Prostate gland (tissue), 2 donors: ENCODE data around the gene E2F1. TPM values are rescaled to one million over a fixed set of nuclear protein-coding genes. Genes with fewer than 3 reads are reported as not detected.

Source experiments
- DNase-seq: peaks from one replicate; pipeline ENCODE4 v3.0.0-alpha.2; 2019; ENCODE audit warnings: low spot score
- H3K27ac ChIP-seq, 2 donors: fragments of 200-600 bp; sonication (generic); 2 replicates each; pipeline ENCODE4 v1.5.1; 2017 to 2019
- H3K27me3 ChIP-seq: fragments of 200-600 bp; sonication (generic); replicated peaks from 2 replicates; pipeline ENCODE4 v1.5.1; 2019; ENCODE audit not compliant: insufficient read depth
- H3K36me3 ChIP-seq, 2 donors: fragments of 200-600 bp; sonication (generic); 1 replicate in 1 of 2; 2 replicates in 1 of 2; pipeline versions ENCODE4 v1.5.1 to v1.8.1; 2017 to 2019
- H3K4me1 ChIP-seq: fragments of 200-600 bp; sonication (generic); replicated peaks from 2 replicates; pipeline ENCODE4 v1.5.1; 2019
- H3K4me3 ChIP-seq, 2 donors: fragments of 200-600 bp; sonication (generic); 2 replicates each; pipeline ENCODE4 v1.5.1; 2017 to 2019
- H3K9me3 ChIP-seq: fragments of 200-600 bp; sonication (generic); 2 replicates; pipeline ENCODE4 v1.5.1; 2017
- POLR2A ChIP-seq: fragments of 450-650 bp; IDR thresholded peaks from one replicate; pipeline ENCODE4 v1.6.1; 2016; ENCODE audit warnings: antibody characterized with exemption, mild to moderate bottlenecking
- POLR2AphosphoS5 ChIP-seq: sonication (generic); formaldehyde crosslinking; IDR thresholded peaks from one replicate; pipeline ENCODE4 v1.6.1; 2017; ENCODE audit warnings: antibody characterized with exemption
- WGBS: methylation state at CpG from one replicate; pipeline ENCODE4 v1.1.5; 2018; 5-methylcytosine and 5-hydroxymethylcytosine counted together
- intact Hi-C: fragments of 100-400 bp; cut with DNase I; formaldehyde crosslinking; loops from one replicate; pipeline ENCODE4 v1.14.2; 2022
- total RNA-seq, 2 donors: library from RNA; depleted of rRNA; stranded (reverse); fragments of >200 nt; gene quantifications; one replicate each; pipeline ENCODE4 v1.1.0, GENCODE V29; 2016
- TF ChIP-seq, protein P1 (sequence below), 4 experiments: fragments of 200-600 bp in 2 of 4; fragments of 450-650 bp in 2 of 4; sonication (generic) in 2 of 4; IDR thresholded peaks; 1 replicate in 3 of 4; 2 replicates in 1 of 4; pipeline ENCODE4 v1.5.1; 2016 to 2019; ENCODE audit warnings: antibody characterized with exemption in 4 of 4, mild to moderate bottlenecking in 2 of 4, moderate library complexity in 2 of 4

Gene E2F1
- total RNA-seq, 2 donors from 2014 or later, result 2.0 to 10.1 TPM

DNA sequence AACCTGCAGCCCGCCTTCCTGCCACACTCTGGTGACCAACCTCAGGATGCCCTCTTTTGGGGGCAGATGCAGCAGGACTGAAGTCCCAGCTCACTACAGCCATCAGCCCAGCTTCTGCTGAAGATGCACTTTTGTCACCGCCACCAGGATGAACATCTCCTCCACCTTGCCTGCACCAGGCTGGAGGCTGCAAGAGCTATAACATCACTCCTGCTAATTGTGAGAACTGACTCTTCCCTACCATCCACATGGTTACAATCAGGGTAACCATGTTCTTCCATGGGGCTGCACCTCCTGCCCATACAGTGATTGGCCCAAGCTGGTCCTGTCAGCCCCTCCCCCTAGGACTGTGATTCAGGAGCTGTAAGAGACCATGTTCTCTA is 21.4 kb downstream of the E2F1 start:
- TF ChIP-seq, protein P1, sequence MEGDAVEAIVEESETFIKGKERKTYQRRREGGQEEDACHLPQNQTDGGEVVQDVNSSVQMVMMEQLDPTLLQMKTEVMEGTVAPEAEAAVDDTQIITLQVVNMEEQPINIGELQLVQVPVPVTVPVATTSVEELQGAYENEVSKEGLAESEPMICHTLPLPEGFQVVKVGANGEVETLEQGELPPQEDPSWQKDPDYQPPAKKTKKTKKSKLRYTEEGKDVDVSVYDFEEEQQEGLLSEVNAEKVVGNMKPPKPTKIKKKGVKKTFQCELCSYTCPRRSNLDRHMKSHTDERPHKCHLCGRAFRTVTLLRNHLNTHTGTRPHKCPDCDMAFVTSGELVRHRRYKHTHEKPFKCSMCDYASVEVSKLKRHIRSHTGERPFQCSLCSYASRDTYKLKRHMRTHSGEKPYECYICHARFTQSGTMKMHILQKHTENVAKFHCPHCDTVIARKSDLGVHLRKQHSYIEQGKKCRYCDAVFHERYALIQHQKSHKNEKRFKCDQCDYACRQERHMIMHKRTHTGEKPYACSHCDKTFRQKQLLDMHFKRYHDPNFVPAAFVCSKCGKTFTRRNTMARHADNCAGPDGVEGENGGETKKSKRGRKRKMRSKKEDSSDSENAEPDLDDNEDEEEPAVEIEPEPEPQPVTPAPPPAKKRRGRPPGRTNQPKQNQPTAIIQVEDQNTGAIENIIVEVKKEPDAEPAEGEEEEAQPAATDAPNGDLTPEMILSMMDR (IDR thresholded peaks at IDR 0.05), result peak in 1 of 4 experiments; percentile 6
- TF ChIP-seq POLR2A (no peak), POLR2AphosphoS5 (no peak)
- Histone ChIP-seq H3K4me3 (no peak overlapping the region), H3K4me1 (peaks cover 4% of the 10 kb centered on the region), H3K9me3 (no peaks in the 10 kb centered on the region), H3K27ac (peak overlapping the region; percentile 83 to 90), H3K27me3 (no peaks in the 10 kb centered on the region), H3K36me3 (peaks cover 0 to 5% of the 10 kb centered on the region in 2 donors)
- 93% methylated on average over 2 of the region's 2 CpGs for WGBS
- intact Hi-C loops, result loop anchor here (5.0 kb wide), 1 partner anchor 207 kb away; no protein-coding TSS in a partner anchor
- DNase-seq, result no peak

DNA sequence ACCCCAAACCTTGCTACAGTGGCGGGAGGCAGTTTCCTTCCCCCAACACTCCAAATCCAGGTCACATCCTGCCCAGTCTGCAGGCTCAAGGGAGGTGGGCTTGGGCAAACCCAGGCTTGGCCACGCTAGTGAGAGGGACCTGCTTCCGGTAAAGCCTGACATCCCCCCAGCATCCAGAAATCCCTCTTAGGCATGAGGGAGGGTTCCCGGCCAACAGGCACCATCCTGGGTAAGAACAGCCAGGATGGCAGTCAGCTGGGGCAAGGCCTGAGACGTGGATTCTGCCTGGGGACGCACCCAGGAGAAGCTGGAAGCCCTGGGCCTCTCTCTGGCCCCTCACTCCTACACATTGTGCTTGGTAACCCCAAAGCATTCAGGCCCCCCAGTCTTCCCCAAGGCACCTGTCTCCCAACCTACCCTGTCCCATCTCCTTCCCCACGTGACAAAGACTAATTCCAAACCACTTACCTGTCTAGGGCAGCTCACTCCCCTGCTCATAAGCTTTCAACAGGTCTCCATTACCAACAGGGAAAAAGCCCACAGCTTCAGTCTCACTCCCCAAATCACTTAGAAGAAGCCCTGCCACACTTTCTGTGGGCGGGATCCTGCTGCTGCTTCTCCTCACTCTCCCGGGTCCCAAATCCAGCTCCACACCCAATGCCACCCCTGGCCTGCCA is 22.0 kb downstream of the E2F1 start:
- TF ChIP-seq POLR2A (no peak), POLR2AphosphoS5 (no peak)
- TF ChIP-seq, protein P1 (IDR thresholded peaks at IDR 0.05), result no peak
- intact Hi-C loops, result no loop called here
- H3K4me3 ChIP-seq, result peak overlapping the region; percentile 56 to 64
- peak overlapping the region; percentile 83 to 90 for H3K27ac ChIP-seq
- H3K27me3 ChIP-seq, result no peaks in the 10 kb centered on the region
- 30% methylated on average over 9 of the region's 9 CpGs for WGBS
- H3K4me1 ChIP-seq, result peaks cover 4% of the 10 kb centered on the region
- H3K36me3 ChIP-seq, result peaks cover 3 to 8% of the 10 kb centered on the region in 2 donors
- H3K9me3 ChIP-seq, result no peaks in the 10 kb centered on the region
- no peak for DNase-seq

DNA sequence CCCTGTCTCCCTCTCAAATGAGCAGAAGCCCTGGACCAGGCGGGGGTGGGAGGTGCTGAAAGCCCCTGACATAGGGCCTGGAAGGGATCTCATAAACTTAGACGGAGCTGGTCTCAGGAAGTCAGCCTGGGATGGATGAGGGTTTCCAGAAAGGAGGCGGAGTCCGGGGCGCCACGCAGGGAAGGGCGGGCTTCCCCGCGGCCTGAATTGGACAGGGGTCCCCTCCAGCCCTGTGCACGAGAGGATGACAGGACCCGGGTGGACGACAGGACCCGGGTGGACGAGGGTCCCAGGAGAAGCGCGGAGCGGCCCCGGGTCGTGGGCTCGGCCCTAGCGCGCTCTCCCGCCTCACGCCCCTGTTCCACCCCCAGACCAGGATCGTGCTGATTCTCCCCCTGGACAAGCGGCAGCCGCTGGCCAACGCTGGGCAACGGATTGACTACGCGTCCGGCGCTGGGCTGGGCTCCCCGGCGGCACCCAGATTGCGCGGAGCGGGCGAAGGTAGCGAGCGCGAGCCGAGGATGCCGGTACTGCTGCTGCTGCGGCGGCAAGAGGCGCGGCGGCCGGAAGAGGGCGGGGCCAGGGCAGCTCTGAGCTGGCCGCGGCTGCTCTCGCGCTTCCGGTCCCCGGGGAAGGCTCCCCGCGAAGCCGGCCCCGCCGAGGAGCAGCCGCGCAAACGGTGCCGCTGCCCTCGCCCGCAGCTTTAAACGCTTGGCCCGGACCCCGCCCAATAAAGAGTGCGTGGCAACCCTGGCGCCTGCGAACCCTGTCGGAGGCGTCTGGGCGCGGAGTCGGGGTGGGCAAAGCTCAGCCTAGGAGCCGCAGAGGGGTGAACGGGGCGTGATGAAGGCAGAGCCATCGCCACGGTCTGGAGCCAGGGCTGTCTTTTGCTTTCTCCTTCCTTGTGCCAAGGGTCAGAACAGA is 22.8 kb downstream of the E2F1 start:
- peaks cover 4% of the 10 kb centered on the region for H3K4me1 ChIP-seq
- H3K4me3 ChIP-seq, result peak overlapping the region; percentile 56 to 64
- no peaks in the 10 kb centered on the region for H3K27me3 ChIP-seq
- WGBS, result under 1% methylated on average over 61 of the region's 84 CpGs
- DNase-seq, result peak; percentile 79
- TF ChIP-seq POLR2AphosphoS5, result peak; percentile 42
- TF ChIP-seq POLR2A, result peak; percentile 65
- TF ChIP-seq, protein P1 (IDR thresholded peaks at IDR 0.05), result peak in 2 of 4 experiments; percentile 30 to 42
- H3K36me3 ChIP-seq, result peaks cover 3 to 8% of the 10 kb centered on the region in 2 donors
- peak overlapping the region; percentile 83 to 90 for H3K27ac ChIP-seq
- no peaks in the 10 kb centered on the region for H3K9me3 ChIP-seq
- intact Hi-C loops, result no loop called here

DNA sequence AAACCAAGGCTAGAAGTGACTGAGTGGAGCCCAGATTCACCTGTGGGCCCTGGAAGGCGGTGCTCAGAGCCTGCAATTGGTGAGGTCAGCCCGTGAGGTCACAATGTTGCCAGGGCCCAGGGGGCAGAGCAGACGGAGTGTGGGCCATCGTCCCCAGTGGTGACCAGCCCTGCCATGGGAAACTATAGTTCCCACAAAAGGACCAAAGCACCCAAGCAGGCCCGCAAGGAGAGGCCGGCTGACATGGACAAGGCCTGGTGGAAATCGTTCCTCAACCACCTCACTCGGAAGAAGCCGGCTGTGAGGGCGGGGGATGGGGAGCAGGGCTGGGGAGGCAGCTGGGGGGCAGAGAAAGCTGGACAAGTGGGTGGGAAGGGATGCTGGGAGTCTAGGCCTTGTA is 24.0 kb downstream of the E2F1 start, which contains the start of gene C20orf144:
Gene C20orf144, plus strand, starts transcription at position 156 of the 400 bp plus-strand sequence. Its CDS starts 19 bp downstream, at position 175.
- H3K4me3 ChIP-seq, result peak within 1 kb of the TSS; percentile 56 to 64
- H3K4me1 ChIP-seq, result no peaks in the 10 kb centered on the region
- H3K27me3 ChIP-seq, result no peaks in the 10 kb centered on the region
- H3K36me3 ChIP-seq, result peaks cover 3 to 8% of the 10 kb centered on the region in 2 donors
- H3K9me3 ChIP-seq, result no peaks in the 10 kb centered on the region
- no peak for DNase-seq
- TF ChIP-seq, protein P1 (IDR thresholded peaks at IDR 0.05), result no peak
- TF ChIP-seq POLR2AphosphoS5 (no peak), POLR2A (no peak)
- 91% methylated on average over 10 of the region's 10 CpGs for WGBS
- H3K27ac ChIP-seq, result peak within 1 kb of the TSS; percentile 83 to 90
- intact Hi-C loops, result no loop called here
